Adrenal gland (tissue), 12 donors: ENCODE data around the gene ATP6V0C. TPM values are rescaled to one million over a fixed set of nuclear protein-coding genes. Genes with fewer than 3 reads are reported as not detected.

Experiments used
- DNase-seq, 7 donors: peaks; one replicate each; pipeline ENCODE4 v3.0.0-alpha.2; 2019 to 2020
- H3K27ac ChIP-seq, 5 donors: fragments of 200-600 bp; sonication (generic) in 4 of 5; 1 replicate in 3 of 5; 2 replicates in 2 of 5; pipeline versions ENCODE4 v1.5.1 to v1.8.0; 2016 to 2020; ENCODE audit warnings: mild to moderate bottlenecking in 1 of 5
- H3K27me3 ChIP-seq: fragments of 200-600 bp; 2 replicates; pipeline ENCODE4 v1.8.0; 2021
- H3K36me3 ChIP-seq, 2 donors: fragments of 200-600 bp; replicated peaks in 1 of 2; 1 replicate in 1 of 2; 2 replicates in 1 of 2; pipeline versions ENCODE4 v1.5.1 to v1.8.0; 2018 to 2022
- H3K4me1 ChIP-seq, 2 donors: fragments of 200-600 bp; replicated peaks in 1 of 2; 1 replicate in 1 of 2; 2 replicates in 1 of 2; pipeline versions ENCODE4 v1.5.1 to v1.8.0; 2018 to 2021
- H3K4me3 ChIP-seq, 4 donors: fragments of 200-600 bp; sonication (generic) in 3 of 4; one replicate each; pipeline ENCODE4 v1.5.1; 2016 to 2018
- H3K9me3 ChIP-seq, 3 donors: fragments of 200-600 bp; sonication (generic) in 1 of 3; replicated peaks in 1 of 3; 1 replicate in 2 of 3; 2 replicates in 1 of 3; pipeline versions ENCODE4 v1.5.1 to v1.8.0; 2016 to 2021
- POLR2A ChIP-seq, 2 donors: fragments of 450-650 bp; IDR thresholded peaks; one replicate each; pipeline ENCODE4 v1.6.1; 2017; ENCODE audit warnings: antibody characterized with exemption in 2 of 2, mild to moderate bottlenecking in 2 of 2, moderate library complexity in 1 of 2
- WGBS, 4 donors: extraction: QIAGEN DNeasy Blood & Tissue Kit in 2 of 4; methylation state at CpG; one replicate each; pipeline versions ENCODE4 v1.1.5 to v1.1.7; 2013 to 2017; 5-methylcytosine and 5-hydroxymethylcytosine counted together
- intact Hi-C, 2 donors: fragments of 100-400 bp; cut with DNase I; formaldehyde crosslinking; loops; one replicate each; pipeline versions ENCODE4 v1.14.1 to v1.15.0; 2022 to 2023
- polyA plus RNA-seq, 3 donors: library from polyadenylated mRNA; stranded (reverse); fragments of 200-250 nt in 2 of 3; fragments of 350-450 nt in 1 of 3; fragmentation: Illumina TruSeq in 1 of 3; extraction: RNeasy Lipid Tissue Mini Kit (QIAGEN cat#74804) in 1 of 3; gene quantifications; one replicate each; pipeline ENCODE4 v1.2.3, GENCODE V29; 2013 to 2014
- total RNA-seq, 9 donors: library from RNA; depleted of rRNA in 4 of 9; stranded (reverse); fragments of >200 nt in 4 of 9; fragments of 120-200 nt in 1 of 9; fragmentation: NEBNext Ultra II Directional in 1 of 9; extraction: Animal tissue kit (Norgen Biotek cat#: 25700) in 1 of 9; gene quantifications; one replicate each; pipeline versions ENCODE4 v1.1.0 to v1.2.4, GENCODE V29; 2013 to 2023
- TF ChIP-seq, protein P1 (sequence below), 6 experiments: fragments of 450-650 bp in 4 of 6; fragments of 200-600 bp in 2 of 6; sonication (generic) in 1 of 6; IDR thresholded peaks; 1 replicate in 5 of 6; 2 replicates in 1 of 6; pipeline versions ENCODE4 v1.5.1 to v1.8.0; 2016 to 2021; ENCODE audit warnings: antibody characterized with exemption in 6 of 6, mild to moderate bottlenecking in 2 of 6, moderate library complexity in 1 of 6
- donor health status: healthy with polysubstance abuse.
- donor health status: Bipolar disorder and iron deficiency.
- donor health status: DM: yes; HTN: yes; CAD: no.
- donor health status: DM: no; HTN: no; CAD: no.
- donor health status: DM: no; HTN: no; CAD: no.
- donor health status: DM: yes; HTN: yes; CAD: no.

ATP6V0C gene
- total and polyA plus RNA-seq, 12 donors, result 26.5 to 318 (median 133) TPM

DNA sequence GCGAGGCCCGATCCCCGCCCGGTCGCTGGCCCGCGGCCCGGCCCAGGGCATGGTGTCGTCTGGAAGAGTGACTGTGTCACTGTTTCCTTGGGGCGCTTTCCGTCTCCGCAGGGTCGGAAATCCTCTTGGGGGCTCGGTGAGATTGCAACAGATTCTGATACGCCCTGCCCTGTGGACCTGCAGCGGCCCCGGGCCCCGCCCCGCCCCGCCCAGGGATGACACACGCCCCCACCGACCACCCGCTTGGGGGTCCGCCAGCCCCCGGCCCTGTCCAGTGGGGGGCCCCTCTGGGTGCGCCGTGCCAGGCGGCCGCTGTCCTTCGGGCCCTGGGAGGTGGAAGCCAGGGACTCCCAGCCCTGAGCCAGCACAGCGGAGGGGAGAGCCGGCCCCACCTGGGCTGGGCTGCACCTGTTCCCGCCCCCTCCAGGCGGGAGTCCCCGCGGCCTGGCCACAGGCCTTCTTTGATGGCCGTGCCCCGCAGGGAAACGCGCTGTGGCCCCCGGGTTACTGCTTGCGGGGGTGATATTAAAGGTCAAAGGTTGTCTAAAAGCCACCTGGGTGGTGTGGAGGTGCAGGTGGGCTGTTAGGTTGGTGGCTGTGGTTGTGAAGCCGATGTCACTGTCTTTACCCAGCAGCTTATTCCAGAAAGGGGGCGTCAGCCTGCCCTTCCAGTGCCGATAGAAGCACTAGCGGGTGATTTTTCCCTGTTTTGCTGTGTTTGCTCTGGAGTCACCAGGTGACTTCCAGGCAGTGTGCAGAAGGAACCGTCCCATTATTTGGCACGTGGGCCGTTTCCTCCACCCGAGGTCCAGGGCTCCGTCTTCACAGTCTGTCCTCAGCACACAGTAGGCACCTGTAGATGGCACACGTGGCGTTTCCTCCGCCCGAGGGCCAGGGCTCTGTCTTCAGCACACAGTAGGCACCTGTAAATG lies 38.1 kb upstream of the ATP6V0C start:
- no peaks in the 10 kb centered on the region for H3K36me3 ChIP-seq
- TF ChIP-seq, protein P1, sequence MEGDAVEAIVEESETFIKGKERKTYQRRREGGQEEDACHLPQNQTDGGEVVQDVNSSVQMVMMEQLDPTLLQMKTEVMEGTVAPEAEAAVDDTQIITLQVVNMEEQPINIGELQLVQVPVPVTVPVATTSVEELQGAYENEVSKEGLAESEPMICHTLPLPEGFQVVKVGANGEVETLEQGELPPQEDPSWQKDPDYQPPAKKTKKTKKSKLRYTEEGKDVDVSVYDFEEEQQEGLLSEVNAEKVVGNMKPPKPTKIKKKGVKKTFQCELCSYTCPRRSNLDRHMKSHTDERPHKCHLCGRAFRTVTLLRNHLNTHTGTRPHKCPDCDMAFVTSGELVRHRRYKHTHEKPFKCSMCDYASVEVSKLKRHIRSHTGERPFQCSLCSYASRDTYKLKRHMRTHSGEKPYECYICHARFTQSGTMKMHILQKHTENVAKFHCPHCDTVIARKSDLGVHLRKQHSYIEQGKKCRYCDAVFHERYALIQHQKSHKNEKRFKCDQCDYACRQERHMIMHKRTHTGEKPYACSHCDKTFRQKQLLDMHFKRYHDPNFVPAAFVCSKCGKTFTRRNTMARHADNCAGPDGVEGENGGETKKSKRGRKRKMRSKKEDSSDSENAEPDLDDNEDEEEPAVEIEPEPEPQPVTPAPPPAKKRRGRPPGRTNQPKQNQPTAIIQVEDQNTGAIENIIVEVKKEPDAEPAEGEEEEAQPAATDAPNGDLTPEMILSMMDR (IDR thresholded peaks at IDR 0.05), result no peak
- no peak for TF ChIP-seq POLR2A (IDR thresholded peaks at IDR 0.05)
- intact Hi-C loops, result no loop called here
- H3K4me1 ChIP-seq, result peaks cover 23 to 49% of the 10 kb centered on the region in 2 donors
- H3K27me3 ChIP-seq, result peaks cover 17% of the 10 kb centered on the region
- peak overlapping the region in 3 of 4 donors; percentile 27 to 88 (median 32) for H3K4me3 ChIP-seq
- 12 to 42% (median 22%) methylated on average over 13 to 55 of the region's 55 CpGs for WGBS, 4 donors
- DNase-seq, result no peak
- H3K9me3 ChIP-seq, result no peaks in the 10 kb centered on the region
- peak overlapping the region in 1 of 5 donors; percentile 92 for H3K27ac ChIP-seq

DNA sequence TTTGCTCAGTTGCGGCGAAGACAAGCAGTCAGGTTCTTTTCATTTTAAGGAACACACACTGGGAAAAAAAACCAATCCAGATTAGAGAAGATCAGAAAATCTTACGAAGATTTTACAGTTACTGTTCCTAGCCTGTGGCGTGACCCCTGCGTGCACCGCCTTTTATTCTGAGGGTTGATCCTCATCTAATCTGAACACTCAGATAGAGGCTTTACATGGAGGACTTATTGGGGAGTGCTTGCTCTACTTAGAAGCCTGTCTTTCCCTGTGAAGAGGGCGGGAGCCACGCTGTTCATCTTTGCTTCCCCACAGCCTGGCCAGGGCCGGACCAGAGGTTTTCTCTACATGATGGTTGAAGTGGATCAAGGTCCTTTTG lies 37.4 kb upstream of the ATP6V0C start:
- peaks cover 18 to 42% of the 10 kb centered on the region in 2 donors for H3K4me1 ChIP-seq
- WGBS, 4 donors, result 88 to 90% (median 90%) methylated on average over 9 of the region's 9 CpGs
- H3K27me3 ChIP-seq, result peaks cover 15% of the 10 kb centered on the region
- no peaks in the 10 kb centered on the region for H3K9me3 ChIP-seq
- intact Hi-C loops, result no loop called here
- H3K27ac ChIP-seq, result no peak overlapping the region
- no peak for DNase-seq
- no peak overlapping the region for H3K4me3 ChIP-seq
- TF ChIP-seq, protein P1 (IDR thresholded peaks at IDR 0.05), result no peak
- no peak for TF ChIP-seq POLR2A (IDR thresholded peaks at IDR 0.05)
- H3K36me3 ChIP-seq, result no peaks in the 10 kb centered on the region

- no peak for TF ChIP-seq POLR2A (IDR thresholded peaks at IDR 0.05)
- TF ChIP-seq, protein P1 (IDR thresholded peaks at IDR 0.05), result no peak
- Histone ChIP-seq H3K4me1 (peaks cover 14 to 38% of the 10 kb centered on the region in 2 donors), H3K27me3 (peaks cover 11% of the 10 kb centered on the region), H3K9me3 (no peaks in the 10 kb centered on the region), H3K4me3 (no peak overlapping the region), H3K27ac (no peak overlapping the region), H3K36me3 (no peaks in the 10 kb centered on the region)
- intact Hi-C loops, result no loop called here
- no peak for DNase-seq
- 70 to 83% (median 76%) methylated on average over 3 of the region's 3 CpGs for WGBS, 4 donors
Measured at GRCh38 chr16:2476741-2477140, 37.0 kb upstream of the ATP6V0C start.

DNA sequence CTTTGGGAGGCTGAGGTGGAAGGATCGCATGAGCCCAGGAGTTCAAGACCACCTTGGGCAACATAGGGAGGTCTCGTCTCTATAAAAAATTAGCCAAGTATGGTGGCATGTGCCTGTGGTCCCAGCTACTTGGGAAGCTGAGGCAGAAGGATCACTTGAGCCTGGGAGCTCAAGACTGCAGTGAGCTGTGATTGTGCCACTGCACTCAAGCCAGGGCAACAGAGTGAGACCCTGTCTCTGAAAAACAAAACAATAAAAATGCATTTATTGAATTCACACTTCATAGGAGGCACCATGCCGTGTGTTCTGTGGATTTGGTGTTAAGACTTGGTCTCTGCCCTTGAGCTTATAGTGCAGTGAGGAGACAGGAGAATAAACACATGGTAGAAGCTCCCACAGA lies 36.4 kb upstream of the ATP6V0C start:
- 95 to 100% (median 98%) methylated on average over 3 of the region's 3 CpGs for WGBS, 4 donors

More for the DNA sequence above, 36.4 kb upstream of the ATP6V0C start:
- H3K27ac ChIP-seq, result no peak overlapping the region
- no peak overlapping the region for H3K4me3 ChIP-seq
- H3K27me3 ChIP-seq, result peaks cover 6% of the 10 kb centered on the region
- no peaks in the 10 kb centered on the region for H3K36me3 ChIP-seq
- peaks cover 12 to 33% of the 10 kb centered on the region in 2 donors for H3K4me1 ChIP-seq
- no peak for DNase-seq
- TF ChIP-seq, protein P1 (IDR thresholded peaks at IDR 0.05), result no peak
- no peak for TF ChIP-seq POLR2A (IDR thresholded peaks at IDR 0.05)
- intact Hi-C loops, result no loop called here
- H3K9me3 ChIP-seq, result no peaks in the 10 kb centered on the region
